Activated CD4-positive, alpha-beta T cell treated with anti-CD3 and anti-CD28 coated beads for 48 hours (primary cell): Measurements from ENCODE around the gene CLCN3.
"Not testable (repeated sequence)": the region's sequence is repeated elsewhere in the genome, so short reads cannot be mapped to it uniquely, and the experiment has no call there.

ENCODE experiments used
- DNase-seq: peaks from one replicate; pipeline ENCODE4 v3.0.0-alpha.2; 2020

Gene CLCN3

GRCh38 chr4:169619958-169620879 is at the start of gene CLCN3:
TSS of gene CLCN3 (plus strand) at chr4:169620578. CDS start at chr4:169635929, 15,351 bp downstream.
- peak; percentile 93 for DNase-seq

GRCh38 chr4:169571012-169571411 is 49.4 kb upstream of the CLCN3 start:
- not testable (repeated sequence) for DNase-seq

DNA sequence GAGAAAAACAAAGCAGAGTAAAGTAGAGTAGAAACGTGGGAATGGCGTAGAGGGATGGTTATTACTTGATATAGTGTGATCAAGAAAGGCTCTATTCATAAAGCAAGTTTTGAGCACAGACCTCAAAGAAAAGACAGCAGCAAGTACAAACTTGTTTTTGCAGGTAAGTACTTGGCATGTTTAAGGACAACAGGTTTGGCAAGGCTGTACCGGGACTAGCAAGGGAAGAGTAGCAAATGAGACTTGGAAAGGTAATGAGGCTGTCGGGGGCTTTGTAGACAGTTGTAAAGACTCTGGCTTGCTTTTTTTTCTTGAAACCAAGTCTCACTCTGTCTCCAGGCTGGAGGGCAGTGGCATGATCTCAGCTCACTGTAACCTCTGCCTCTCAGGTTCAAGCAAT is 48.9 kb upstream of the CLCN3 start:
- no peak for DNase-seq

DNA sequence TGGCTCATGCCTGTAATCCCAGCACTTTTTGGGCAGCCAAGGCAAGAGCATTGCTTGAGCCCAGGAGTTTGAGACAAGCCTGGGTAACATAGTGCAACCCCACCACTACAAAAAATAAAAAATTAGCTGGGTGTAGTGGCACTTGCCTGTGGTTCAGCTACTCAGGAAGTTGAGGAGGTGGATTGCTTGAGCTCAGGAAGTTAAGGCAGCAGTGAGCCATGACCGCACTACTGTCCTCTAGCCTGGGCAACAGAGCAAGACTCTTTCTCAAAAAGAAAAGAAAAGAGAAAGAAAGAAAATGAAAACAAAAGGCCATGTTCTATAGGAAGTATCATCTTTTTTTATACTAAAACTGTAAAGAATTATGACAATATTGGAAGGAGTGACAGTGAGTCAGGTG is 46.5 kb upstream of the CLCN3 start:
- DNase-seq = no peak

- DNase-seq = no peak
These were observed 38.2 kb upstream of the CLCN3 start for GRCh38 chr4:169582203-169582602.

DNA sequence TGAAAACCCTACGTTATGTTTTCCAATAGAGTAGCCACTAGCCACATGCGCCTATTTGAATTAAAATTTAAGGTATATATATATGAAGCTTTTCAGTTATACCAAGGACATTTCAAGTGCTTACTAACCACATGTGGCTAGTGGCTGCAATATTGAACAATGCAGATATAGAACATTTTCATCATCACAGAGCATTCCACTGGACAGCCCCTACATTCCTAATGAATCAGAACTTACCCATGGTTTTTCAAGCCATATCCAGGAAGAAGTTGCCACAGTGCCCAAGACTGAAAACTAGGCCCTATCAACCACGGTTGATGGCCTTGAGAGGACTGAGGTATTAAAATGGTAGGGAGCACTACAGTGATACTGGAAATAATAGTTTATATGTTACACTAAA is 37.7 kb upstream of the CLCN3 start:
- DNase-seq = no peak

DNA sequence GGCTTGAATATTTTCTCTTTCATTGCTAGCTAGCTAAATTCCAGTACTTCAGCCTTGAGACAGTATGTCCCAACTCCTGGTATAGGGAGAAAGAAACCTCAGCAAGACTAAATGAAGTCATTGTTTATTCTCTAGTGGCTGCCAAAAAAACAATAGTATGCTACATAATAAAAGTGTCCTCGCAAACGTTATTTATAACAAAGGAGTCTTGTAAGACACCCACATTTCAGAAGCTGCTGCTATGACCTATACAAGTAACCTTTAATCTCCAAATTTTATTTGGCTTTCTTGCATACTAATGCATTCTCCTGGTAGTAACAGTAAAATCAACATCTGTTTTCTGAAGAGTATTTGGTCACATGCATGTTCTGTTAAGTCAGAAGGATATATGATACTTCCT is 36.8 kb upstream of the CLCN3 start:
- no peak for DNase-seq

DNA sequence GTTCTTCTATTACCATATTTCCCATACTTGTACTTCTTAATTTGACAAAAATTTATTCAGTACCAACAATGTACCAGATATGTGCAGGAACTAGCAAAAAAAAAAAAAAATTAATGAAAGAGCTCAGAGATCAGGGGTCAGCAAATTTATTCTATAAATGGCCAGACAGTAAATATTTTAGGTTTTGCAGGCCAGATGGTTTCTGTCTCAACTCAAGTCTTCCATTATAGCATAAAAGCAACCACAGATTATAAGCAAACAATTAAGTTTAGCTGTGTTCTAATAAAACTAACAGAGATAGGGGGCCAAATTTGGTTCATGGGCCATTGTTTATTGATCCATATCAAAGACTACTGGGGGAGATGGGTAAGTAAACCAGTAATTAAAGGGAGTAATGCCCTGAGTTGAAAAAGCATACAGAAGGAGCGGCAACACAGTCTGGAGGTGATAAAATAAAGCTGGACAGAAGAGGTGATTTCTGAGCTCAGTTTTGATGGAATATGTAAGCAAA is 27.3 kb upstream of the CLCN3 start:
- DNase-seq = no peak

DNA sequence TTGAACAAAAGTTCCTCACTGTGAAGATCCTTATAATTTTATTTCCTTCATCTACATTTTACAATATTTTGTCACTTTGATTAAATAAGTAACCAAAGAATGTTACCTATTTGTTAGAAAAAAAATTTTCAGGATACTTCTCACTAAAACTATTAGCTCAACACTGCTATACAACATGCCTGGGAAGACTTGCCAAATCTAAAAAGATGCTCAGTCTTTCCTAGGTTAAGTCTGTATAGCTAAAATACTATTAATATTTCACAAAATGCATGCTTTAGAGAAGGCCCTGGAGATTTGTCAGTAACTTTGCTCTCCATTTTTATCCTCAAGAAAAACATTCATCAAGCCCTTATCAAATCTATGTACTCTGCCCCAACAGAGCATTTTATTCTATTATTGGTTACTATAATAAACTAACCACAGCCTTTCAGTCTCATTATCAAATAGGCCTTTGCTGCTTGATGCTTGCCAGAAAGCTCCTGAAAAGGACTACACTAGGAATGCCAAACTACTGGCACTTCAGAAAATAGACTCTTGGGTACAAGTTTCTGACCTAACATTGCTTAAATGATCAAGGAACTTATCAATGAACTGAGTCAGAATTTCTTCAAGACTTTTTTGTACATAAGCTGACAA is 25.7 kb upstream of the CLCN3 start:
- no peak for DNase-seq

GRCh38 chr4:169601016-169601771 is 19.2 kb upstream of the CLCN3 start:
- DNase-seq = no peak

- no peak for DNase-seq
These were observed 17.1 kb upstream of the CLCN3 start for GRCh38 chr4:169603312-169603711.

GRCh38 chr4:169604131-169604900 is 16.1 kb upstream of the CLCN3 start:
- peak; percentile 22 for DNase-seq

GRCh38 chr4:169604903-169605331 is 15.5 kb upstream of the CLCN3 start:
- no peak for DNase-seq

DNA sequence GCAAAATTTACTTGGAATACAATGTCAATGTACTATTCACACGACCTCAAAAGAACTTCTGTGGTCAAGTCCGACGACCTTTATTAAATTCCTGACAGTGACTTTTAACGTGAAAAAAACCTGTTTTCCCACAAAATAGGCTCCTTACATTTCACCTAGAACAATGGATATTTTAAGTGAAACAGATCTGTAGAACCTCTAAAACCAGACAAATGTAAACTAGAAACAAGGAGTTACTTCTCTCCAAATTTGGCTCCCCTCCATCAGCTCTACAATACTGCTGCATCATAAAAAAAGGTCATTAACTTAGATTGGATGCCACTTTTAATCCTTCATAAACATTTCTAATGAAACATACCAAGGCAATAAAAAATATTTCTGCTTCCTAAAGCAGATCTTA is 9.2 kb upstream of the CLCN3 start:
- no peak for DNase-seq

- peak; percentile 91 for DNase-seq
These were observed 8.1 kb upstream of the CLCN3 start, which contains the start of gene NEK1 for GRCh38 chr4:169611991-169612870. TSS of gene NEK1 (minus strand) at chr4:169612583. CDS start at chr4:169602630, 9,953 bp downstream.

DNA sequence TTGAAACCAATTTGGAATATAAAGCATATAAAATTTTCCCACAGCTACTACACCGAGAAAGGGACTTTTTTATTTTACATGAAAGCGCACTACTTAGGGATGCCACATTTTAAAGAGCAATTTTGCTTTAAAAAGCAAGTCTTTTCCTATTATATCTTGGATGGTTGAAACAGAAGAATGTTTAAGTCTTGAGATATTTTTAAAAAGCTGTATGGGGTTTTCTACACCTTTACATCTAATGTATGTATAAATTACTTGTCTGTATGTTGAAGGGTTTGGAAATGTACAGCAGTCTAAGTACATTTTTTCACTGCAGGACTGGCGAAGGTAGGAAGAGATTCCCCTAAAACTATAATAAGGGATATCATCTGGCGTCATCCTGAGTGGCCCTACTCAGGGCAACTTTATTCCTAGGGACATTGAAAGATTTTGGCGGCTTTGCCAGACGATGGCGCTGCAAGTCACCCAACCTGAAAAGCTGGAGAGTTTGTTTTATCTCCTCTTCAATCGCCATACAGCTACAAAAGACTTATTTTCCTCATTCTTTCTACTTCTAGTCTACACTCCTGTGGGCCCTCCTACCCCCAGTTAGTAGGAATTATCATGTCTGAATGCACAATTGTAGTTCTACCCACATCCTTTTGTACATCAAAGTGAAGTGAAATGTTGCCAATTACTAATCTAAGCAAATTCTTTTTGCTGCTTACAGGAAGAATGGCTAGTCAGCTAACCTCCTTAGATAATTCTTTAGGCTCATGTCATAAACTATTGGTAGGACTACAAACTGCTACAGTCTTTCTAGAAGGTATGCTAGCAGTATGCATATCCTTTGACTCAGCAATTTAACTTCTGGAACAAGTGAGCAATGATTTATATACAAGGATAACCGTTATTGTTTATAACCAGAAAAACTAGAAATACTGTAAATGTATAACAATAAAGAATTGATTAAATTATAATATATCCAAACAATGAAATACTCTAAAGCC is 7.2 kb upstream of the CLCN3 start:
- DNase-seq = peak; percentile 77

DNA sequence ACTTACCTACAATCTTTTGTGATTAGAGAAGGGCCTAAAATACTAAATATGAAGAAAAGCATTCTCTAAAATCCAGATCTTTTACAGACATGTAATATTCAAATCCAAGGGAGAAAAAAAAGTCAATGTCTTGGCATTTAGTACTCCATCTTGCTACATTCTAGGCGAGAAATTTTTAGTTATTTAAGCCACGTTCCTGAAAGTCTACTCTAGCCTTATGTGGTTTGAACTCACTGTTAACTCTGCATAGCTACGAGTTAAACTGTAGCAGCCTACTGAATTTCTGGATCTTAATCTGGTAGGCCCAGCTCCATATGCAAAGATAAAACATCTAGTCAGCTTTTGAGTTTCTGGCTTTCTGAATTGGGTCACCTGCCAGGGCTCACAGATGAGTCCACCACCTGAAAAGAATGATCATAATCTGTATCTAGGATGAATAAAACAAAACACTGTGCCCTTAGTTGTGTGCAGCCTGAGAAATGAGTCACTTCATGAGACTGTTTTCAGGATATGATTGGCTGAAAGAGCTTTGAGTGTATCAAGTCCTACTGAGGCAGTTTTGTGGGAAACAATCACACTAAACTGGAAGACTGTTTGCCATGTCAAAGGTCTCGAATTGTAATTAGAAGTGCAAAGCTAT is 4.8 kb upstream of the CLCN3 start:
- peak; percentile 40 for DNase-seq

DNA sequence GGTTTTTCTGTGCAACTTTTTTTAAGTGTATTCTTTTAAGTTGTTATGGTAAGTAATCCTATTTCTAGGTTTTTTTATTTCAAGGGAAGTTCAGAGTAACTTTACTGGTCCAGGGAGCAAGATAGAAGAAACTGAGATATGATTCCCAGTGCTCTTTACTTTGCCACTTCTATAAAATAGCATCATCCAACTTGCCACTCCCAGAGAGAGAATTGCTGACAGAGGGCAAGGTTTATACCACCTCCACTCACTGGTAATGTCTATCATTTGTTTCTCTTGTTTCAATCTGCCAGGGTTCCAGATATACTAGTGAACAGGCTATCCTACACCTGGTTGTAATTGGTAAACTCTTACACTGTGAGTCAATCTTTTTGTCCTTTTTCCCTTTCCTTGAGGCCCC is 3.5 kb upstream of the CLCN3 start:
- no peak for DNase-seq

DNA sequence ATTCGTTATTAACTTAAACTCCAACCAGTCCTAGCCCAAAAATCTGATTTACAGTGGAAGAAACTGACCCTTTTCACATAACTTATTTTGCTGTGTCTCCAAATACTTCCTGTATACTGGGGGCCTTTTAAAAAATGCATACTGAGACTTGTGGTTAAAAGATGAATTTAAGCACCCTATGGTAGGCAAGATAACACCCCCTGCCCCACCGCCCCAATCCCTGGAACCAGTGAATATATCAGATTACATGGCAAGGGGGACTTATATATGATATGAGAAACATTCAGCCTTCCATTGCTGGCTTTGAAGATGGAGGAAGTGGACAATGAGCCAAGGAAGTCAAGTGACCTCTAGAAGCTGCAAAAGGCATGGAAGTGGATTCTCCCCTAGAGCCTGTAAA is 3.1 kb upstream of the CLCN3 start:
- DNase-seq = no peak
